ENCODE measurements around the gene BIVM. TPM values are rescaled to one million over a fixed set of nuclear protein-coding genes. Genes with fewer than 3 reads are reported as not detected.

BIVM gene
- total RNA-seq, 3 donors from 2014 or later (not counting 1 experiment from before 2014, with no cell fraction given) = 16.7 to 31.6 (median 21.2) TPM

GRCh38 chr13:102863590-102863989 lies 64.7 kb downstream of the BIVM start:
- intact Hi-C loops (cut with micrococcal nuclease) = no loop called here

DNA sequence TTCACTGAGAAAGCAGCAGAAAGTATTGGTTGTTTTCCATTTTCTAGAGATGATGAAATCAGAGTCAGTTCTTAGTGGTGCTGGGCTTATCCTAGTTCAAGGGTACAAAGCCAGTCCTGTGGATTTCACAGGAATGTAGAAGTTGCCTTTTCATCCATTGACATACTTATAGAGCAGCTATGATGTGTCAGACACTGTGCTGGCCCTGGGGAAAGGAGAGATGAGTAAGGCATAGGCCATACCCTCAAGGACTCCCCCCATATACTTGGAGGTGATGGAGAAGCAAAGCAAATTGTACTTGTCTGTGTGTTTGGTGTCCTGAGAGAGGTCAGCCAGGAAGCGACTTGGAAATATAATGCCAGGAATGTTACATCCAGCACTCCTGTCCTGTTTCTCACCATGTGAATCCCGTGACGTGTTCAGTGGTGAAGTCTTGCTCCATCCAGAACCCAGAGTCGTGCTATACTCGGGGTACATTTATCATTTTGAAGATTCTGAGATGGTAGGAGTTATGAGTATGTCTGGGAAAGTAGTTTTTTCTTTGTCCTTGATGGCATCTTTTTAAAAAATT lies 69.5 kb downstream of the BIVM start:
- H3K4me1 ChIP-seq (ENCODE audit: control insufficient read depth, insufficient read depth, low read length) = peaks cover 7% of the 10 kb centered on the region
- no peaks in the 10 kb centered on the region for H3K9me3 Mint-ChIP-seq
- ATAC-seq = no peak
- peaks cover 33% of the 10 kb centered on the region for H3K36me3 Mint-ChIP-seq
- no peaks in the 10 kb centered on the region for H3K9me3 ChIP-seq (ENCODE audit: control insufficient read depth, insufficient read depth, low read length)
- no peak for TF ChIP-seq CTCF (IDR thresholded peaks at IDR 0.05)
- no peaks in the 10 kb centered on the region for H3K27me3 ChIP-seq (ENCODE audit: control insufficient read depth, insufficient read depth, low read length)
- 99% methylated on average over 5 of the region's 5 CpGs for WGBS (ENCODE audit: insufficient coverage)
- H3K4me3 Mint-ChIP-seq = no peak overlapping the region
- no peak overlapping the region for H3K4me3 ChIP-seq (ENCODE audit: low read length)
- H3K36me3 ChIP-seq (ENCODE audit: control insufficient read depth, insufficient read depth, low read length) = peaks cover 80% of the 10 kb centered on the region
- intact Hi-C loops (cut with micrococcal nuclease) = no loop called here
- H3K27me3 Mint-ChIP-seq (ENCODE audit: low read depth in 2 of 2) = no peaks in the 10 kb centered on the region
- H3K4me1 Mint-ChIP-seq = peaks cover 40% of the 10 kb centered on the region in 2 donors
- peak overlapping the region; percentile 69 to 70 for H3K27ac Mint-ChIP-seq
- no peak overlapping the region for H3K27ac ChIP-seq (ENCODE audit: low read length)
- DNase-seq = no peak

More at GRCh38 chr13:102863590-102863989, 64.7 kb downstream of the BIVM start:
- no peak for DNase-seq
- Mint-ChIP-seq H3K36me3 (peaks cover 60% of the 10 kb centered on the region), H3K4me1 (peaks cover 42% of the 10 kb centered on the region in 2 donors), H3K4me3 (no peak overlapping the region), H3K27ac (peak overlapping the region in 1 of 2 donors; percentile 59), H3K27me3 (ENCODE audit: low read depth in 2 of 2) (no peaks in the 10 kb centered on the region), H3K9me3 (no peaks in the 10 kb centered on the region)
- Histone ChIP-seq H3K36me3 (ENCODE audit: control insufficient read depth, insufficient read depth, low read length) (peaks cover 93% of the 10 kb centered on the region), H3K4me3 (ENCODE audit: low read length) (no peak overlapping the region), H3K9me3 (ENCODE audit: control insufficient read depth, insufficient read depth, low read length) (no peaks in the 10 kb centered on the region), H3K4me1 (ENCODE audit: control insufficient read depth, insufficient read depth, low read length) (no peaks in the 10 kb centered on the region), H3K27ac (ENCODE audit: low read length) (no peak overlapping the region), H3K27me3 (ENCODE audit: control insufficient read depth, insufficient read depth, low read length) (no peaks in the 10 kb centered on the region)
- no peak for ATAC-seq
- 91% methylated on average over 4 of the region's 4 CpGs for WGBS (ENCODE audit: insufficient coverage)
- TF ChIP-seq CTCF (IDR thresholded peaks at IDR 0.05) = no peak

GRCh38 chr13:102869948-102870676 lies 71.2 kb downstream of the BIVM start:
- intact Hi-C loops (cut with micrococcal nuclease) = no loop called here

More at GRCh38 chr13:102869948-102870676, 71.2 kb downstream of the BIVM start:
- H3K36me3 Mint-ChIP-seq = peaks cover 23% of the 10 kb centered on the region
- H3K27ac ChIP-seq (ENCODE audit: low read length) = no peak overlapping the region
- DNase-seq (no peak), ATAC-seq (peak in 2 of 3 donors; percentile 26 to 29)
- H3K36me3 ChIP-seq (ENCODE audit: control insufficient read depth, insufficient read depth, low read length) = peaks cover 78% of the 10 kb centered on the region
- peaks cover 25 to 26% of the 10 kb centered on the region in 2 donors for H3K4me1 Mint-ChIP-seq
- no peak overlapping the region for H3K4me3 ChIP-seq (ENCODE audit: low read length)
- H3K4me3 Mint-ChIP-seq = no peak overlapping the region
- no peaks in the 10 kb centered on the region for H3K9me3 Mint-ChIP-seq
- no peak for TF ChIP-seq CTCF (IDR thresholded peaks at IDR 0.05)
- H3K27me3 ChIP-seq (ENCODE audit: control insufficient read depth, insufficient read depth, low read length) = no peaks in the 10 kb centered on the region
- H3K9me3 ChIP-seq (ENCODE audit: control insufficient read depth, insufficient read depth, low read length) = no peaks in the 10 kb centered on the region
- no peaks in the 10 kb centered on the region for H3K27me3 Mint-ChIP-seq (ENCODE audit: low read depth in 2 of 2)
- 74% methylated on average over 5 of the region's 5 CpGs for WGBS (ENCODE audit: insufficient coverage)
- H3K27ac Mint-ChIP-seq = peak overlapping the region; percentile 65 to 70
- H3K4me1 ChIP-seq (ENCODE audit: control insufficient read depth, insufficient read depth, low read length) = peaks cover 7% of the 10 kb centered on the region
